NCI-H2107 treated with DMSO at 0.1 percent for 48 hours (cell line): Measurements from ENCODE around the gene AFF3.

Source experiments
- DNase-seq: peaks from one replicate; lab custom pipeline; 2025; ENCODE audit not compliant: unreplicated experiment; lab: John Stamatoyannopoulos, UW

AFF3 gene

DNA sequence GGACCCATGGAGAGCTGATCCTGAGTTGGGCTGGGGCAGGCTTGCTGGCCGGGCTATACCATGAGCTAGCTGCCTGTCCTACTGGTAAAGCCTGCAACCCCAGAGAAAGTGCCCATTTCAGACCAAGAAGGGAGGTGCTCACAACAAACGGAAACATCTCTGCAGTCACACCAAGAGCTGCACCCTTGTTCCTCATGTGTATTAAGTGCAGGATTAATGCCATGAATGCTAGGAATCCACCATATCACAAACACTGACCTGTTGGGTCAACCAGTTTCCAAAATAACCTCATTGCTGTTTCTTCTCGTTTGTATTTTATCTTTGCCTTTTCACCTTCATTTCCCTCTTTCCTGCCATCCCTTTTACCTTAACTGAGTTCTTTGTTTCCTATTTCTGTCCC is 69.9 kb downstream of the AFF3 start:
- no peak for DNase-seq

DNA sequence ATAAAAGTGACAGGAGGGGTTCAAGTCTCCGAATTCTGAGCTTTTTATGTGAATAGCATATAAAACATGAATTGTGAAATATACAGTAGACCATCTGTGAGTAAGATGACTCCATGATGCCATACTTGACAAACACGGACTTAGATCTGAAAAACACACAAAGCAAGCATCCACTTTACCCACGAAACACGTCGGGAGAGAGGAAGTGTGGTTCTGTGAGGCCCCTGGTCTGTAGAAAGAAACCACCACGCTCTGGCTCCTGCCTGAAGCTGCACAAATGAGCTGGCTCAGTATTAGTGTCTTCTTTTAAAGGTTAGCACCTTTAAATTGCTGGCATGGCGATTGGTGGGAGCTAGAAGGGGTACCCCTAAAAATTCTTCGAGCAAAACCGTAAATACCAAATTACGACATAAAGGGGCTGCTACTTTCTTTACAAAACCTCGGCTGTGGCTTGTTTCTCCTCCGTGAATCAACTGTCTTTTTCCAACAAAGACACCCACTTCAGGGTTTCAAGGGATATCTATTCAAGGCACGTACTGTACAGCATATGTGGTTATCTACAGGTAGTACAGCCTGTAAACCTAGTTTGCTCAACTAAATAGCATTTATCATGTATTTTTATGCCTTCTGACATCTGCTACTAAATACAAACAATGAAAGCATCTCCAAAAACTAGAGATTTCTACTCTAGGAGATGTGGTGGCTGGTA is 70.9 kb downstream of the AFF3 start:
- DNase-seq, result no peak

DNA sequence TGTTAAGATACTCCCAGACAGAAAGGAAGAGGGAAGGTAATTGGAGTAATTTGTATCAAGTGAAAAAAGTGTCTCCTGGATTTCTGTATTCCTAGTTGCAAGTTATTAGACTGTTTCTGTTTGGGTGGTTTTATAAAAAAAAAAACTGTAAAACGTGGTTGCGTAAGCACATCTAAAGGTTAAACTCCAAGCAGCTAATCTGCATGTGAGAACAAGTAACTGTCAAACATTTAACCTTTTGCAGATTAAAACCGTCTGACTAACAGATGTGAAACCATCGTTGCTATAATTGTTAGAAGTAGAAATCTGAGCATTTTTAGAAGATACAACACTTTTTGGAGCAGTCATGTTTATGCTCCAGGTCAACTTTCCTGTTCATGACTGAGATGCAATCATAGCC is 72.3 kb downstream of the AFF3 start:
- no peak for DNase-seq

DNA sequence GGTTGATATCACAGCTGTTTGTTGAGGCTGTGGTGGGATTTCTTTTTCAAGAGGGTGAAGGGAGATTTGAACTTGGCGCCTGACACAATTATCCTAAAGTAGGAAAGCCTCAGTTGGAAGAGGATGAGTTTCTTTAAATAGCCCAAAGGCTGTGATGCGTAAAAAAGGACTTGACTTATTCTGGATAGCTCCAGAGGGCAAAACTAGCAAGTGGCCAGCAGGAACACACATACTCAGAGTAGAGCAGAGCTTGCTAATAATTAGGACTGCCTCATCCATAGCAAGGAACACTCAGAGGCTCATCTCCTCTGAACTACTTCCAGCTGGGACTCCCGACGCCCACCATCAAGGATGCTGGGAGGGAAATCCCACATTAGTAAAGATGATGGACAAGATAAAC is 74.0 kb downstream of the AFF3 start:
- no peak for DNase-seq

DNA sequence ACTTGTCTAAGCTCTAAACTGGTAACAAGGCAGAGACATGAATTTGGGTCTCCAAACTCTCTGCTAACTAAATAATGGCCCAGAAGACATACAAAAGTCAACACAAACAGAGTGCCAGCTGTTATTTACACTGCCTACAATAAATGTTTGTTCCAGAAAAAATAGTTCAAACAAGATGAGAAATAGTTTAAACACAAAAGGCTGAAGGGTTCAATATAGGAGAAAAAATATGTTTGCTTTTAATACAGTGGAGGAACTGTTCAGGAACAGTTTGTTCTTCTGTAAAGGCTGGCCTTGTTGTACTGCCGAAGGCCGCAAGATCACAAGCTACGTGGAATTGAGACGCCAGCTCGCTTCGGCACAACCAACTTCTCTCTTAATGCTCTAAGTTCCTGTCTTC is 74.6 kb downstream of the AFF3 start:
- no peak for DNase-seq

DNA sequence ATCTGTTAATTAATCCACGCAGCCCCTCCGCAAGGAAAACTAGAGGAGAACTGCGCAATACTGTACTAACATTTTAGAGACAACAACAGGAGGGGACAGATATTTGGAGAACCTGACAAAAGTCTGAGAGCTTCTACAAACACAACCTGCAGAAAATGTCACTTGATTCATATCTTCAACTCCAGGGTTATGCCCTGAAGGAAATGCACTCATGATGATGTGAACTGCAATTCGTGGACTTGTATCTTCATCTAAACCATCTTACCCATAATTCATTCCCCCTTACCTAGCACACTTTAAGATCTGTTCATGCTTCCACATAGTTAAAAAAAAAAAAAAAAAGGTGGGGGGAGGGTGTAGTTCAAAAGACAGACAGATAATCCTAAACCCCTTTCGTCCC is 75.5 kb downstream of the AFF3 start:
- DNase-seq, result no peak

DNA sequence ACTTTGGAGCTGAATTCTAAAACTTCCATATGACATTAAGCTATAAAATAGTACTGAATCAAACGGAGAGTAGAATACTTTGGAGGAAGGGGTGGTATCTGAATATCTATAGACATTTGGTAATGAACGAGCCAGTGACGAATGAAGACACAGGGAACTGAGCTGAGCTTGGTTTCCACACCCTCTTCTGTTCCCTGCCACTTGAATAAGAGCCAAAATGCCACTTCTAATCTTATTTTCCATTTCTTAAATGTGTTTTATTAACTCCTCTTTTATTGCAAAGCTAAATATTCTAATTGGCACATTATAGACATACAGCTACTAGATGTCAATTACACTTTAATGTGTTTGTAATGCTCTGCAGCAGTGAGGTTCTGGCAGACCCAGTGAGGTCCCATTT is 76.1 kb downstream of the AFF3 start:
- no peak for DNase-seq

DNA sequence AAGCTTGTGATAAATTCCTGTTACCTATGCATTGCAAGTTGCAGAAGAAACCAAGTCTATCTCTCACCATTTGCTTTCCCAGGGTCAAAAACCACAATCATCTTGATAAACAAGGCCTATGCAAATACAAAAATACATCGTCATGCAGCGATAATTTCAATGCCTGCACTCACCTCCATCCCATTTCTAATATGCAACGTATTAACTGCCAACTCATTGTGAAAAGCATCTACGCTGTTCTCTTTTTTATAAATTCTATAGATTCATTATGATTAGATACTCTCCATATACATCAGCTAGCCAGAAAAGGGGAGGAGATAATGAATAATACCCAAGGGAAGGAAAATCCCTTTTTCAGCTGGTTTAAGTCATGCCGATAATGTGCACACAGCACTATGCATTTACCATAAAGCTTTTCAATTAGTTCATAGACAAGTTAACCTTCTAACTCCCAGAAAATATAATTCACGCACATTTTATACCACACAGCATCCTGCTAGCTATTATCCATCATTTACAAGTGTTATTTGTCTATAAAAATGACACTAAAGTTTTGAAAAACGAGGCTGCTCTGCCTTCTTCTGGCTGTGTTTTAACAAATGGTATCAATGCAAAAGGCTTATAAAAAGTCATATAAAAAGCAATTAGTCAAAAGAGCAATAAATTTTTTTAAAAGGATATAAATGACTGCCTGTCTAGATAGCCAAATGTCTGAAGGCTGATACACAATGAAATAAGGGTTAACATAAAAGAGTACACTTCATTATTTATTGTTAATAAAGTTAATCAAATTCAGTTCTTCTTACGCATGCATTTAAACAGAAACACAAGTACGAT is 77.6 kb downstream of the AFF3 start:
- DNase-seq, result no peak

DNA sequence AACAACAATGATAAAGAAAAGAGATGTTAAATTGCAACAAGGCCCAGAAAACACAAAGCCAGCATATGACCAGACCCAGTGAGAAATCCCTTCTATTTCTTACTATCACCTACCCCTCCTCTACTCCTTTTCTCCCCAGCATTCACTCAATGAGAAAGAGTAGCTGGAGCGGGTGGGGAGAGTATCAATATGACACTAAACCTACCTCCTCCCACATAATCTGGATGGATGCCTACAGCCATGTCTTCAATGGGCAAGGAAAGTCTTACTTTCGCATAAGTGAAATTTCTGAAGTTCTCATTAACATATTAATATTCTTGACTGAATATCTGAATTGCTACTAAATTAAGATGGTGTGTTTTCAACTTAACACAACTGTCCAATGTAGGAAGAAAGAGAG is 78.2 kb downstream of the AFF3 start:
- DNase-seq, result no peak

DNA sequence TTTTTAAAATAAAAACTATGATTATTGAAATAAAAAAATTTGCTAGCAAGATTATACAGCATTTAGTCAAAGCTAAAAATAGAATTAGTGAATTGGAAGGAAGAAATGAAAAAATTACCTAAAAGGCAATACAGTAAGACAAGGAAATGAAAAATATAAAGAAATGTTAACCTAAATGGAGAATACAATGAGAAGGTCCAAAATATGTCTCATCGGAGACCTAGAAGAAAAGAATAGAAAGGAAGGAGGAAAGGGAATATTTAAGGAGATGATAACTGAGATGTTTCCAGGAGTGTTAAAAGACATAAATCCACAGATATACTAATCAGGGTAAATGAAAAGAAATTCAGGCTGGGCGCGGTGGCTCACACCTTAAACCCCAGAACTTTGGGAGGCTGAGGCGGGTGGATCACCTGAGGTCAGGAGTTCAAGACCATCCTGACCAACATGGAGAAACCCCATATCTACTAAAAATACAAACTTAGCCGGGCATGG is 78.9 kb downstream of the AFF3 start:
- DNase-seq, result no peak

DNA sequence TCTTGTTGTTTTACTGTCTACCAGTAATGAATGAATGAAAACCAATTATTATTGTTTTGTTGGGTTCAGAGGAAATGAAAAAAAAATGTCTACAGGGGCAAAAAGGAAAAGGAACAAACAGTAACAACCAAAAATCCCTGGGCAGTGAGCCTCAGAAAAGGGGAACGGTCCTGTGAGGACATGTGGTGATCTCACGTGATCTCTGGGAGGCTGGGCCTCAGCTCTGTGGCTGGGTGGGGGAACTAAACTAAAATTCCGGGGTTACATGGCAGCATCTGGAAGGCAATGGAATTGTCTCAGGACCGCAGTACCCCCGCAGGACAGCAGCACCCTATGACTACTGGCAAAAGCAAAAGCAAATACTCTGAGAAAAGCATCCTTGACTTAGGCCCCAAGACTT is 80.1 kb downstream of the AFF3 start:
- no peak for DNase-seq

DNA sequence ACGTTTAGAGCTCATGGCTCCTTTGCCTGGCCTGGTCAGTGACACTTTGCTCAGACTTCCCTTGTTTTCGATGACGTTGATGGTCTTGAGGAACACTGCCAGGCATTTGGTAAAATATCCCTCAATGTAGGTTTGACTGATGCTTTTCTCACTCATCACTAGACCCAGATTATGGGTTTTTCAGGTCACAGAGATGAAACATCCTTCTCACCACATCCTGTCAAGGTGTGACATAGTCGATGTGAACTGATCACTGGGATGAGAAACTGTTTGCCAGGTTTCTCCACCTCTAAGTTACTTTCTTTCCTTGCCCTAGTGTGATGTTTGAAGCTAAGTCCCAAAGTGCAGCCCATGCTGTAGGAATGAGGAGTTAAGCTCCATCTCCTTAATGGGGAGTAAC is 81.5 kb downstream of the AFF3 start:
- no peak for DNase-seq

DNA sequence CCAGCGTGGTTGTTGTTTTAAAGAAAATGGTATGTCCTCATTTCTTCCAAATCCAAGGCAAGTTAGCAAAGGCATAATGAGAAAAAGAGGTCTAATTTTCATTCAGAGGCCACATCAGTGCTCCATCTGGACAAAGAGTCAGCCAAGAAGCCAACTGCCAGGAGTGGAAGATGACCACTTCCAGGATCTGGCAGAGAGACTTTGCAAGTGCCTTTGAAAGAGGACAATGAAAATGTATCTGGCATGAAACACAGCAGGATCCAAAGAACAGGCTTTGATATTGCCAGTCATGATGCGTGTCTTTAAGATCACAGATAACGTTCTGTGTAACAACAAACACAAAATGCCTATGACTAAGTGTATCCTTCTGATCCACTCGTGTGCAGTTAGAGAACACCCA is 82.8 kb downstream of the AFF3 start:
- no peak for DNase-seq

DNA sequence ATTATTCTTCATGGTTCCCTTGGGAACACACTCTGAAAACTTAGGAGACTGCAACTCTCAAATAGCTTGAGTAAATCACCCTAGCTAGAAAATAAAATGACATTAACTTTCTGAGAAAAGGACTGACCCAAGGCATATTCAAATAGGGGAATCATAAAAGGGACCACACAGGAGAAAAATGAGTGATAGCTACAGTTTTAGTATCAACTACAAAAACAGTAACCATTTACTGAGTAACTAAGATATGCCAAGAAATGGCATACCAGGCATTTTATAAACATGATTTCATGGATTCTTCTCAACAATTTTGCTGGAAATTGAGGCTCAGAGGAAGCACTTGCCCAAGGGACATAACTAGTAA is 84.5 kb downstream of the AFF3 start:
- DNase-seq, result no peak

DNA sequence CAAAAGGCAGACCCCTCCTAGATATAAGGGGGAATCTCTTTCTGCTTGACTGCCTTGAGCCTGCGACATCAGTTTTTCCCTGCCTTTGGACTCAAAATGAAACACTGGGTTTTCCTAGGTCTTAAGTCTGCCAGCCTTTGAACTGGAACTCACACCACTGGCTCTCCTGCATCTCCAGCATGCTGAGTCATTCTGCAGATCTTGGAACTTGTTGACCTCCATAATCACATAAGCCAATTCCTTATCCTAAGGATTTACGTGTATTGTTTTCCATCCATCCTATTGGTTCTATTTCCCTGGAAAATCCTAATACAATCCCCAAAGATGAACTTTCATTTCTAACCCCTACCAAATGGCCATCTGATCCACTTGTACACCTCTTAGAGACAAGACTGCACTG is 88.0 kb downstream of the AFF3 start:
- DNase-seq, result no peak

DNA sequence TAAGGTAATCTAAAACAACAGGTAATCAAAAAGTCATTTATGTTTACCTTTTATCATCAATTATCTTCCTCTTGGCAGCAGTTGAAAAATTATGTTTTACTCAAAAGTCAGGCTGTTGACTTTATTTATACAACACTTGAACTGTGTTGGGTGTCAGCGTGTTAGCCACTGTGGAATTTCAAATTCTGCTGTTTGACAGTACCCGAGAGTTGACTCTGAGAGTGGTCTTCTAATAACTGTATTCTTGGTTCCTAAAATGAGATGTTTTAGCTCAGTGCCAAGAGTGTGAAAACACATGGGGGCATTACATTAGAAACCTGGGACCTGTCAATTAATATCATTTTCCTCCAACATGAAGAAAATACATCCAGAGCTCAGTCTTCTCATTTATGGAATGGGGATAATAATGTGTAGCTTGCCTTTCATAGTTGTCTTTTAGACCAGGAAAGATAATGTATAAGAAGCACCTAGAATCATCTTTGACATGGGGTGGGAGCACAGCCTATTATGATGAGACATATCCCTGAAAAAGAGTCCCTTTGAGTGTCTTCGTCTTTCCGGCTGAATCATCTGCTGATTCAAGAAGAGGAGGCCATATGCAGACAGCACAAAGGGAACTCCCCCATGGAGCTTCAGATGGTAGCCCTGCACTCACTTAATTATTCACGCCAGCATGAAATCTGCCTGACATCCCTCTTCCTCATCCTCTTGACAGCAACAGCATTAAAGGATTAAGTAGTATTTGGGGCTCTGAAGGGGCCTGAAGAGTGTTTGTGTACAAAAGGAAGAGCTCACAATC is 89.1 kb downstream of the AFF3 start:
- no peak for DNase-seq

DNA sequence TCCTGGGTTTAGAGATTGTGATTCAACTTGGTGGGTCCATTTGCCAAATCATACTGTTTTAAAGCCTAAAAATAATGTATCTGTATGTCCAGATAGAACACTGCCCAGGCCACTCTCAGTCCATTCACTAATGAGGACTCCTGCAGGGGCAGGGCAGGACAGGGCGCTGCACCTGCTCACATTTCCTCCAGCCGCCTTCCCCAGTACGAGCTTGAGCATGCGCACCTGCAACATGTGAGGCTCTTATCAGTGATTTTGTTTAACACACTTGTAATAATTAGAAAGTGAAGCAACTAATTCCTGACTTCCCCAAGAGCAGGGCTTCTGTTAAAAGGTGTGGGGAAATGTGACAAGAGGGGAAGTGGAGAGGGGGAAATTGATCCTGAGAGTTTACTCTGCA is 89.7 kb downstream of the AFF3 start:
- DNase-seq, result no peak

DNA sequence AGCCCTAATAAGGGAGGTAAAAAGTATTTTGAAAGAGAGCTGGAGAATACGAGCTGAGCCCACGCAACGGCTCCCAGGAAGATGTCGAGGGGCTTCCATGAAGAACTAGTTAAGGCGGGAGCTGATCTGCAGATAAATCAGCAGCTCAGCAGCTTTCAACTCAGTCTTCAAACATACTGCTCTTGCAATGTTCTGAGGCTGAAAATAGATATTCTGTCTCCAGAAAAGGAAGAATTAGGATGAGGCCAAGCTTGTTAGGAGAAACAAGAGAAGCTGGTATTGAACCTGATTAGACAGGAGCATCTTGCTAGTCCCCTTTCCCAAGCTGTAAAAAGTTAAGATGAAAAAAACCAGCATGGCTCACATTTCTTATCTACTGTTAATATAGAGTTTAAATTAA is 91.1 kb downstream of the AFF3 start:
- DNase-seq, result no peak

DNA sequence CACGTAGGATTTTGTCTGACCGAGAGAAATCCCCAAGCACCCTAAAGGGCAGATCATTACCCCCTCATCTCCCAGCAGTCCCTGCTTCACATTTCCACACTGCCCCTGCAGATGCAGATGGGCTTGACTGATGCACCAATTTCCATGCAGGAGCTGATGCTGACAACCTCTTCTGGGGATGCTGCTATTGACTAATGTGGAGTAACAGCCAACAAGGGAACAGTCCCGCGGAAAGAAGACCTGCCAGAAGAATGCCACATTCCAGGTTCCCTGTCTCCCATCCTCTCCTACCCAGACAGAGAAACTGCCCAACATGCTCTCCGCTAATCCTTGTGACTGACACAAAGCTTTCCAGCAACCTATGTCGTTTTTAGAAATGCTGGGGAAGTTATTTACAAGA is 91.7 kb downstream of the AFF3 start:
- DNase-seq, result no peak

DNA sequence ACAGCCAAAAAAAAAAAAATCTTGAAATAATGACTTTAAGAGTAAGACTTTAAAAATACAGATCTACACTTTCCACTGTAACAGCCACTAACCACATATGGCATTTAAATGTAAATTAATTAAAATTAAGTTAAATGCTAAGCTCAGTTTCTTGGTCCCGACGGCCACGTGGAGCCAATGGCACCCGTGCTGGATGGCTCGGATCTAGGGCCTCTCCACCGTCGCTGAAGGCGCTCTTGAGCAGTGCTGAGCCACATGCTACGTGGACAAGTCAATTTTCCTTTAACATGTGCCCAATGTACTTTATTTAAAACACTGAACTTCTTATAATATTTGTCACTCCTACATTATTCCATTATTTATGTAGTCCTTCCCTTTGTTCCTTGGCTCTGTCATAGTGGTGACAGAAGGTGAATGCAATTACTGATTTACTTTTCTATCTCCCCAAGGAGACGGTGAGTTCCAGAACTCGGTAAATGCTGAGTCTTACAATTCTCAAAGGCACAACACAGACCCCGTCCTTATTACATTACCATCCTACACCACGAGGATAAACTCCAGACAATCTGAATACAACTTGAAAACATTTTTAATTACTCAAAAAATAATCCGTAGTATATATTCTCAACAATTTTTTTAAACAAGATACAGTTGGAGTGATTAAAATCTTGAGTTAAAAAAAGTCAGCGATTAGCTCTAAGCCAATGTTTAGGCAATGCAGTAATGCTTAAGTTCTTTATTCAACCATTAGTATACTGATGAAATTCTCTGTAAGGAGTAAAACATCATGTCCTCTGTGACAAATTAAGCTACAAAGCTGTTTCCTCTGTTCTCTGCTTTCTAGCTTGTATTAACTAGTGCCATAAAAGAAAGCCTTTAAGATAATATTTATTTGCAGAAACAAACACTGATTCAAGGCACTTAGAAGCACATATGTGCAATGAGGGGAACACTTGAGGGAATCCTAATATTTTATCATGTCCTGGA is 95.1 kb downstream of the AFF3 start:
- no peak for DNase-seq

DNA sequence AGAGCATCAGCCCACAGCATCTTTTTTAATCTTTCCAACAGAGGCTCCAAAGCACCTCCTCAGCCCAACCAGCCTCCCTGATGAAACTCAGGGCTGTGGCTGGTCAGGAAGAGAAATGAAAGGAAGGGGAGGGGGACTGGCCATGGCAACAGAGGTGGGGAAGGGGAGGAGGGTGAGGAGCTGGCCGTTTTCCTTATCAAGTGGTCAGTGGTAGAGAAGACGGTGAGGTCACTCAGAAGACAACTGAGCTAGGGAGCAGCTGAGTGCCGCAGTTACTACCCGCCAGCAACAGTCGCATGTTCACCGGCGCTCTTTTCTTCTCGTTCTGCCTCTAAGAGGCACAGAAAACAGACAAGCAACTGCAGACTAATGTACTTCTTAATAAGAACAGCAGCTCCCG is 97.4 kb downstream of the AFF3 start:
- no peak for DNase-seq
